ENCODE measurements around the gene TMED6.

- TF ChIP-seq POLR2A (IDR thresholded peaks at IDR 0.05; ENCODE audit: low read depth, low read length) (no peak), EZH2 (IDR thresholded peaks at IDR 0.05; ENCODE audit: borderline replicate concordance, low read depth, low read length, severe bottlenecking) (no peak), FOS (IDR thresholded peaks at IDR 0.05; ENCODE audit: borderline replicate concordance, insufficient read depth, low read length) (no peak), POLR2AphosphoS5 (IDR thresholded peaks at IDR 0.05; ENCODE audit: insufficient read depth, low read depth, low read length) (no peak), GATA2 (IDR thresholded peaks at IDR 0.05; ENCODE audit: insufficient read depth, insufficient read length, low read depth, low read length) (no peak)
- TF ChIP-seq, protein P1, sequence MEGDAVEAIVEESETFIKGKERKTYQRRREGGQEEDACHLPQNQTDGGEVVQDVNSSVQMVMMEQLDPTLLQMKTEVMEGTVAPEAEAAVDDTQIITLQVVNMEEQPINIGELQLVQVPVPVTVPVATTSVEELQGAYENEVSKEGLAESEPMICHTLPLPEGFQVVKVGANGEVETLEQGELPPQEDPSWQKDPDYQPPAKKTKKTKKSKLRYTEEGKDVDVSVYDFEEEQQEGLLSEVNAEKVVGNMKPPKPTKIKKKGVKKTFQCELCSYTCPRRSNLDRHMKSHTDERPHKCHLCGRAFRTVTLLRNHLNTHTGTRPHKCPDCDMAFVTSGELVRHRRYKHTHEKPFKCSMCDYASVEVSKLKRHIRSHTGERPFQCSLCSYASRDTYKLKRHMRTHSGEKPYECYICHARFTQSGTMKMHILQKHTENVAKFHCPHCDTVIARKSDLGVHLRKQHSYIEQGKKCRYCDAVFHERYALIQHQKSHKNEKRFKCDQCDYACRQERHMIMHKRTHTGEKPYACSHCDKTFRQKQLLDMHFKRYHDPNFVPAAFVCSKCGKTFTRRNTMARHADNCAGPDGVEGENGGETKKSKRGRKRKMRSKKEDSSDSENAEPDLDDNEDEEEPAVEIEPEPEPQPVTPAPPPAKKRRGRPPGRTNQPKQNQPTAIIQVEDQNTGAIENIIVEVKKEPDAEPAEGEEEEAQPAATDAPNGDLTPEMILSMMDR (IDR thresholded peaks at IDR 0.05; ENCODE audit: extremely low read depth in 1 of 2, insufficient read depth in 1 of 2, low read depth in 1 of 2, low read length in 2 of 2), result no peak
- TF ChIP-seq, protein P2, sequence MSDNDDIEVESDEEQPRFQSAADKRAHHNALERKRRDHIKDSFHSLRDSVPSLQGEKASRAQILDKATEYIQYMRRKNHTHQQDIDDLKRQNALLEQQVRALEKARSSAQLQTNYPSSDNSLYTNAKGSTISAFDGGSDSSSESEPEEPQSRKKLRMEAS (IDR thresholded peaks at IDR 0.05; ENCODE audit: insufficient read depth, insufficient read length), result no peak
Observed at GRCh38 chr16:69378036-69378435, 26.4 kb upstream of the TMED6 start.

Measured in endothelial cell of umbilical vein (primary cell).